ENCODE data around the gene HCAR2. TPM values are rescaled to one million over a fixed set of nuclear protein-coding genes. Genes with fewer than 3 reads are reported as not detected.
"Not testable (repeated sequence)": the region's sequence is repeated elsewhere in the genome, so short reads cannot be mapped to it uniquely, and the experiment has no call there.

Gene HCAR2
- total RNA-seq, 2 experiments from 2014 or later, result not detected

GRCh38 chr12:122710341-122710740, 7.2 kb upstream of the HCAR2 start:
- H3K27ac Mint-ChIP-seq; POLR2A ChIA-PET; H3K4me3 Mint-ChIP-seq; H3K4me1 Mint-ChIP-seq (ENCODE audit: low read depth); H3K27me3 Mint-ChIP-seq (ENCODE audit: low read depth); H3K9me3 Mint-ChIP-seq (ENCODE audit: insufficient read depth); H3K36me3 Mint-ChIP-seq (ENCODE audit: low read depth); CTCF ChIA-PET; DNase-seq; ATAC-seq: not testable (repeated sequence)

GRCh38 chr12:122709287-122709686, 6.1 kb upstream of the HCAR2 start:
- H3K4me1 Mint-ChIP-seq (ENCODE audit: low read depth); POLR2A ChIA-PET; CTCF ChIA-PET; H3K9me3 Mint-ChIP-seq (ENCODE audit: insufficient read depth); DNase-seq; H3K27ac Mint-ChIP-seq; H3K27me3 Mint-ChIP-seq (ENCODE audit: low read depth); H3K4me3 Mint-ChIP-seq; H3K36me3 Mint-ChIP-seq (ENCODE audit: low read depth); ATAC-seq: not testable (repeated sequence)

GRCh38 chr12:122703841-122704240, 684 bp upstream of the HCAR2 start:
- POLR2A ChIA-PET; H3K27ac Mint-ChIP-seq; CTCF ChIA-PET; H3K4me3 Mint-ChIP-seq; H3K36me3 Mint-ChIP-seq (ENCODE audit: low read depth); ATAC-seq; DNase-seq; H3K27me3 Mint-ChIP-seq (ENCODE audit: low read depth); H3K4me1 Mint-ChIP-seq (ENCODE audit: low read depth); H3K9me3 Mint-ChIP-seq (ENCODE audit: insufficient read depth): not testable (repeated sequence)

- H3K36me3 Mint-ChIP-seq (ENCODE audit: low read depth); DNase-seq; ATAC-seq; CTCF ChIA-PET; POLR2A ChIA-PET; H3K9me3 Mint-ChIP-seq (ENCODE audit: insufficient read depth); H3K4me3 Mint-ChIP-seq; H3K27ac Mint-ChIP-seq; H3K27me3 Mint-ChIP-seq (ENCODE audit: low read depth): not testable (repeated sequence)
- peaks cover 11% of the 10 kb centered on the region for H3K4me1 Mint-ChIP-seq (ENCODE audit: low read depth)
Measured at GRCh38 chr12:122701481-122701880, 1.7 kb downstream of the HCAR2 start.

GRCh38 chr12:122700038-122700710, 3.0 kb downstream of the HCAR2 start:
- DNase-seq; POLR2A ChIA-PET; CTCF ChIA-PET; ATAC-seq; H3K9me3 Mint-ChIP-seq (ENCODE audit: insufficient read depth); H3K27me3 Mint-ChIP-seq (ENCODE audit: low read depth); H3K36me3 Mint-ChIP-seq (ENCODE audit: low read depth); H3K27ac Mint-ChIP-seq; H3K4me3 Mint-ChIP-seq: not testable (repeated sequence)
- peaks cover 11% of the 10 kb centered on the region for H3K4me1 Mint-ChIP-seq (ENCODE audit: low read depth)

- POLR2A ChIA-PET, result not testable (repeated sequence)
- H3K4me1 Mint-ChIP-seq (ENCODE audit: low read depth), result peaks cover 11% of the 10 kb centered on the region
Measured at GRCh38 chr12:122696922-122697321, 6.2 kb downstream of the HCAR2 start.

GRCh38 chr12:122691566-122691965, 11.6 kb downstream of the HCAR2 start:
- no peak overlapping the region for H3K4me3 Mint-ChIP-seq
- no peaks in the 10 kb centered on the region for H3K36me3 Mint-ChIP-seq (ENCODE audit: low read depth)
- peaks cover 4% of the 10 kb centered on the region for H3K4me1 Mint-ChIP-seq (ENCODE audit: low read depth)
- H3K9me3 Mint-ChIP-seq (ENCODE audit: insufficient read depth), result no peaks in the 10 kb centered on the region
- H3K27me3 Mint-ChIP-seq (ENCODE audit: low read depth), result no peaks in the 10 kb centered on the region
- no peak for DNase-seq
- H3K27ac Mint-ChIP-seq, result no peak overlapping the region
- CTCF ChIA-PET, result interaction anchor here (1.1 kb wide), 1 partner anchor 16 kb away, joined by 3 read pairs; no protein-coding TSS in a partner anchor
- POLR2A ChIA-PET, result no interaction called here
- no peak for ATAC-seq

More at GRCh38 chr12:122696922-122697321, 6.2 kb downstream of the HCAR2 start:
- H3K27ac Mint-ChIP-seq; CTCF ChIA-PET; DNase-seq; H3K36me3 Mint-ChIP-seq (ENCODE audit: low read depth); H3K4me3 Mint-ChIP-seq; H3K9me3 Mint-ChIP-seq (ENCODE audit: insufficient read depth); H3K27me3 Mint-ChIP-seq (ENCODE audit: low read depth); ATAC-seq: not testable (repeated sequence)

- Mint-ChIP-seq H3K27me3 (ENCODE audit: low read depth) (no peaks in the 10 kb centered on the region), H3K4me1 (ENCODE audit: low read depth) (peaks cover 4% of the 10 kb centered on the region), H3K36me3 (ENCODE audit: low read depth) (no peaks in the 10 kb centered on the region), H3K9me3 (ENCODE audit: insufficient read depth) (no peaks in the 10 kb centered on the region), H3K27ac (no peak overlapping the region), H3K4me3 (no peak overlapping the region)
- ATAC-seq, result no peak
- CTCF ChIA-PET, result no interaction called here
- POLR2A ChIA-PET, result no interaction called here
- DNase-seq, result no peak
Measured at GRCh38 chr12:122688291-122688690, 14.9 kb downstream of the HCAR2 start.

- POLR2A ChIA-PET, result no interaction called here
- no peak overlapping the region for H3K27ac Mint-ChIP-seq
- no peaks in the 10 kb centered on the region for H3K36me3 Mint-ChIP-seq (ENCODE audit: low read depth)
- ATAC-seq (no peak), DNase-seq (no peak)
- no peak overlapping the region for H3K4me3 Mint-ChIP-seq
- no peaks in the 10 kb centered on the region for H3K9me3 Mint-ChIP-seq (ENCODE audit: insufficient read depth)
- CTCF ChIA-PET, result no interaction called here
- H3K27me3 Mint-ChIP-seq (ENCODE audit: low read depth), result no peaks in the 10 kb centered on the region
- peaks cover 4% of the 10 kb centered on the region for H3K4me1 Mint-ChIP-seq (ENCODE audit: low read depth)
Measured at GRCh38 chr12:122687086-122687485, 16.1 kb downstream of the HCAR2 start.

- H3K36me3 Mint-ChIP-seq (ENCODE audit: low read depth), result no peaks in the 10 kb centered on the region
- H3K9me3 Mint-ChIP-seq (ENCODE audit: insufficient read depth), result no peaks in the 10 kb centered on the region
- no peaks in the 10 kb centered on the region for H3K27me3 Mint-ChIP-seq (ENCODE audit: low read depth)
- ATAC-seq, result no peak
- POLR2A ChIA-PET, result no interaction called here
- CTCF ChIA-PET, result no interaction called here
- H3K27ac Mint-ChIP-seq, result no peak overlapping the region
- no peak overlapping the region for H3K4me3 Mint-ChIP-seq
- peaks cover 2% of the 10 kb centered on the region for H3K4me1 Mint-ChIP-seq (ENCODE audit: low read depth)
- no peak for DNase-seq
Measured at GRCh38 chr12:122686538-122686937, 16.6 kb downstream of the HCAR2 start.

- H3K36me3 Mint-ChIP-seq (ENCODE audit: low read depth), result no peaks in the 10 kb centered on the region
- ATAC-seq (no peak), DNase-seq (no peak)
- CTCF ChIA-PET, result no interaction called here
- no peaks in the 10 kb centered on the region for H3K27me3 Mint-ChIP-seq (ENCODE audit: low read depth)
- H3K4me1 Mint-ChIP-seq (ENCODE audit: low read depth), result no peaks in the 10 kb centered on the region
- POLR2A ChIA-PET, result no interaction called here
- no peak overlapping the region for H3K4me3 Mint-ChIP-seq
- no peak overlapping the region for H3K27ac Mint-ChIP-seq
- H3K9me3 Mint-ChIP-seq (ENCODE audit: insufficient read depth), result no peaks in the 10 kb centered on the region
Measured at GRCh38 chr12:122684297-122684813, 18.8 kb downstream of the HCAR2 start.

GRCh38 chr12:122681814-122682213, 21.3 kb downstream of the HCAR2 start:
- ATAC-seq (no peak), DNase-seq (no peak)
- Mint-ChIP-seq H3K27me3 (ENCODE audit: low read depth) (no peaks in the 10 kb centered on the region), H3K9me3 (ENCODE audit: insufficient read depth) (no peaks in the 10 kb centered on the region), H3K36me3 (ENCODE audit: low read depth) (no peaks in the 10 kb centered on the region), H3K4me3 (no peak overlapping the region), H3K4me1 (ENCODE audit: low read depth) (no peaks in the 10 kb centered on the region), H3K27ac (no peak overlapping the region)
- POLR2A ChIA-PET, result no interaction called here
- CTCF ChIA-PET, result no interaction called here

- H3K9me3 Mint-ChIP-seq (ENCODE audit: insufficient read depth); DNase-seq; H3K36me3 Mint-ChIP-seq (ENCODE audit: low read depth); H3K27ac Mint-ChIP-seq; H3K4me3 Mint-ChIP-seq; CTCF ChIA-PET; H3K27me3 Mint-ChIP-seq (ENCODE audit: low read depth); H3K4me1 Mint-ChIP-seq (ENCODE audit: low read depth); ATAC-seq: not testable (repeated sequence)
- POLR2A ChIA-PET, result interaction anchor here (0.6 kb wide), 1 partner anchor 374 kb away, joined by 3 read pairs; no protein-coding TSS in a partner anchor
Measured at GRCh38 chr12:122680989-122681388, 22.2 kb downstream of the HCAR2 start.
